ENCODE results near the gene EHBP1L1. TPM values are rescaled to one million over a fixed set of nuclear protein-coding genes. Genes with fewer than 3 reads are reported as not detected.

Gene EHBP1L1
- total RNA-seq, 1 donor from 2014 or later: 128 TPM

DNA sequence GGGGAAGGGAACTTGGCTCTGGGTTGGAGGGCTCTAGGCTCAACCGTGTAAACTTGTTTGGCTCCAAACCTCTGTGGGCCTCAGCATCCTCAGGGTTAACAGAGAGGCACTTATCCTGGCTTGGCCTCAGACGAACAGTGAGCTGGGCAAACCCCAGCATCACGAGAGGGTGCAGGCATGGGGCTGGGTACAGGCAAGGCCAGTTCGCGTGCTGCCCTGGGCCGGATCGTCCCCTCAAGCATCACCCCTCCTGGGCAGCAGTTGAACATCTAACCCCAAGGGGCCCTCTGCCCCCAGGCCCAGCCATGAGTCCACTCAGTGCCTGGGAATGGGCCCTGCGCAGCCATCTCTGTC is 1.9 kb downstream of the EHBP1L1 start:
- DNase-seq (ENCODE audit: low spot score): no peak

DNA sequence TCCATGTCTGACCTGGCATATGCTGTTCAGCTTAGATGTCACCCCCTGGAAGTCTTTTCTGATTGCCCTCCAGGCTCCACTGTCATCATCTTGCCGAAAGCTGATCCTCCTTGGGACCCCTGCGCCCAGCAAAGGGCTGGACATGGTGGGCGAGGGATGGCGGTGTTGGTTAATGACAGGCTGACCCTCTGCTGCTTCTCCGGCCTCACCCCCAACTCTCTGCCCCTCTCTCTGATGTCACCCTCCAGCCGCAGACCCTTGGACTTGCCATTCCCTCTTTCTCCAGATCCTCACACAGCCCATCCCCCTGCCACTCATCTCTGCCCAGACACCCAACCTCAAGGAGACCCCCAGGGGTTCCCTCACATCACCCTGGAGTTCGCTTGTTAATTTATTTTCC is 2.3 kb downstream of the EHBP1L1 start:
- no peak for DNase-seq (ENCODE audit: low spot score)

DNA sequence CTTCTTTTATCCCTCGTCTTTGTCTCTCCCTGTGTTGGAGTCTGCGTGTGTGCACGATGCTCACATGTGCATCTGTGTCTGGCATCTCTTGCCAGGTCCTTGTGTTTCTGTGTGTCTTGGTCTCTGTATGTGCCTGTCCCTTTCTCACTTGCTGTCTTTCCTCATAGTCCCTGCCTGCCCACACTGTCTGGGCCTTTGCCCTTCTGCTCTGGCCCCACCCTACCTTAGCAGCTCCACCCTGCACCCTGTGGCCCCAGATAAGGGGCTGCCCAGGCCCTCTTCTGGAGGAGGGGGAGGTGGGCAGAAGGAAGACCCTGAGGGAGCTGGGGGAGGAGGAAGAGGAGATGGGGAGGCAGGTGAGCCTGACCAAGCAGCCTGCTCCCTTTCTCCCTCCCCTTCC is 2.8 kb downstream of the EHBP1L1 start:
- DNase-seq (ENCODE audit: low spot score): no peak

DNA sequence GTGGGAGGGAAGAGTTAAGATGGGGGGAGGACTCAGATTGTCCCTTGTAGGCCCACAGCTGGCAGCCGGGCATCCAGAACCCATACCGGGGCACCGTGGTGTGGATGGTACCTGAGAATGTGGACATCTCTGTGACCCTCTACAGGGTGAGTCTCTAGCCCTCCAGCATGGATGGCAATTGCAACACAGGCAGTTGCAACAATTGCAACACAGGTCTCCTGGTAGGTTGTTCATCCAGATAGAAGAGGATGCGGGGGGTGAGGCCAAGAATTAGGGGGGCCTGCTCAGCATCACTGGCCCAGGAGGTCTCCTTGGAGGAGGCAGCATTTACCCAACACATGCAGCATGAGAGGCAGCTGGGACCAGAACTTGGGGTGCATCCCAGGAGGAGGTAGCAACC is 3.4 kb downstream of the EHBP1L1 start:
- DNase-seq (ENCODE audit: low spot score): no peak

DNA sequence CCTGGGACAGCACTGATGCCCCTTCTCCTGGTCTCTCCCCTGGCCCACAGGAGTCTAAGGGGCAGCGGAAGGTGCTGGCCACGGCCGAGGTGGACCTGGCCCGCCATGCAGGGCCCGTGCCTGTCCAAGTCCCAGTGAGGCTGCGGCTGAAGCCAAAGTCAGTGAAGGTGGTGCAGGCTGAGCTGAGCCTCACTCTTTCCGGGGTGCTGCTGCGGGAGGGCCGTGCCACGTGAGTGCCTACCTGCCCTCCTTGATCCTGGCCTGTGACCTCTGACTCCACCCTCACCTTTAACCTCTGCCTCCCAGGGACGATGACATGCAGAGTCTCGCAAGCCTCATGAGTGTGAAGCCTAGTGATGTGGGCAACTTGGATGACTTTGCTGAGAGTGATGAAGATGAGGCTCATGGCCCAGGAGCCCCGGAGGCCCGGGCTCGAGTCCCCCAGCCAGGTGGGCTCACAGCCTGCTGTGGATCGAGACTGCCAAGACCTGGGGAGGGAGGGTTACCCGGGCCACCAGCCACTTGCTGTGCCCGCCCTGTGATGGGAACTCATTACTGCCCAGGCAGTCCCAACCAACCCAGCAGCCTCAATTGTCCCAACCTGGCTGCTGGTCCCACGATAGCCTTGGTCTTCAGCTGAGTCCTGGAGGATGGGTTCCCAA is 4.3 kb downstream of the EHBP1L1 start:
- no peak for DNase-seq (ENCODE audit: low spot score)

DNA sequence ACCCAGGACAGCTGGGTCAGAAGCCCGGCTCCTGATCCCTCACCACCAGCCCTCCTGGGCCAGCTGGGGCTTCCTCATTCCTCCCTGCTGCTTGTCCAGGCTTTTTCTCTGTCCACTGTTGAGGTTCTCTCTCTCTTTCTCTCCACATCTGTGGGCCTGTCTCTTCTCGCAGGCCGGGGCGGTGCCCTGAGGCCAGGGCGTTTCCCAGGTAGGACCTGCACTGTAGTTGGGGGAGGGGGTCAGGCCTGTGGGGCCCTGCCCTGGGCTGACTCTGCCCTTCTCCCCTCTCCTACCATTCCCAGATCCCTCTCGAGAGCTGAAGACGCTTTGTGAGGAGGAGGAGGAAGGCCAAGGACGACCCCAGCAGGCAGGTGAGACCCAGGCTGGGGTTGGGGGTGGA is 4.9 kb downstream of the EHBP1L1 start:
- DNase-seq (ENCODE audit: low spot score): no peak

DNA sequence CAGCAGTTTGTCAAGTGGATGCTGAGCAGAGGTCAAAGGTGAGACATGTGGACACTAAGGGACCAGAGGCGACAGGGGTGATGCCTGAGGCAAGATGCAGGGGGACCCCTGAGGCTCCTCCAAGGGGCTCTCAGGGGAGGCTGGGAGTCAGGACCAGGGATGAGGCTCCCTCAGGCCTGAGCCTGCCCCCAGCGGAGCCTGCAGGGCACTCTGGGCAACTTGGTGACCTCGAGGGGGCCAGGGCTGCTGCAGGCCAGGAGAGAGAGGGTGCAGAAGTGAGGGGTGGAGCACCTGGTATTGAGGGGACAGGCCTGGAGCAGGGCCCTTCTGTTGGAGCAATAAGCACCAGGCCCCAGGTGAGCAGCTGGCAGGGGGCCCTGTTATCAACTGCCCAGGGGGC is 6.1 kb downstream of the EHBP1L1 start:
- no peak for DNase-seq (ENCODE audit: low spot score)

DNA sequence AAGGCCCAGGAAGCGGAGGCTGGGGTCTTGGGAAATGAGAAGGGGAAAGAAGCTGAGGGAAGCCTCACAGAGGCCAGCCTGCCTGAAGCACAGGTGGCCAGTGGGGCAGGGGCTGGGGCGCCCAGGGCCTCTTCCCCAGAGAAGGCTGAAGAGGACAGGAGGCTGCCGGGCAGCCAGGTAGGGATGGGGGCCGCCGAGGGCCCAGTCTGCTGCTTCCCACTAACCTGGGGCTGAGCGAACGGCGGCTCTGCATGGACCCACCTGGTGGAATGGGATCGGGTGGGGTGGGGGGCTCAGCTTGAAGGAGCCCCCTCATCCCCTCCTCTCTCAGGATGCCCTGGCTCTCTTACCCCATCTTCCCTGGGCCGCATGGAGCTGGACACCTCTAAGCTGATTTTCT is 7.7 kb downstream of the EHBP1L1 start:
- no peak for DNase-seq (ENCODE audit: low spot score)

DNA sequence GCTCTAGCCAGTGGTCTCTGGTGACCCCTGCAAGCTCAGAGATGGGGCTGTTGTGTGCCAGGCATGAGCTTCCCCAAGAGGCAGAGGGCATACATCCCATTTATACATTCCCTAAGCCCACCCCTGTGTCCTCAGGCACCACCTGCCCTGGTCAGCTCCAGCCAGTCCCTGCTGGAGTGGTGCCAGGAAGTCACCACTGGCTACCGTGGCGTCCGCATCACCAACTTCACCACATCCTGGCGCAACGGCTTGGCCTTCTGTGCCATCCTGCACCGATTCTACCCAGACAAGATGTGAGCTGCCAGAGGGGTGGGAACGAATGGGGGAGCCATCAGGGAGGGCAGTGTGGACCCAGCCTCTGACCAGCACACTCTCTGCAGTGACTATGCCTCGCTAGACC is 8.3 kb downstream of the EHBP1L1 start:
- no peak for DNase-seq (ENCODE audit: low spot score)

DNA sequence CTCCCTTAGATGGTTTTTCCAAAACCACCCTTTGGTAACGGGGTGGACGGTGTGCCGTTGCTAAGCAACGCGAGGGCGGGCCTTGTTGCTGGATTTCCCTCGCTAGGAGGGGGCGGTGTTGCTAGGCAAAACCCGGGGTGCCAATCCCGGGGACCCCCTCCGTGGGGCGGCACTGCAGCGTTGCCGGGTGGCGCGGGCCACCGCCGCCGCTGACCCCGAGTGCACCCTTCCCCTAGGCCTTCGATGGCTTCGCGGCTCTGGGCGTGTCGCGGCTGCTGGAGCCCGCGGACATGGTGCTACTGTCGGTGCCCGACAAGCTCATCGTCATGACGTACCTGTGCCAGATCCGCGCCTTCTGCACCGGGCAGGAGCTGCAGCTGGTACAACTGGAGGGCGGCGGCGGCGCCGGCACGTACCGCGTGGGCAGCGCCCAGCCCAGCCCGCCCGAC is 8.9 kb downstream of the EHBP1L1 start:
- no peak for DNase-seq (ENCODE audit: low spot score)

DNA sequence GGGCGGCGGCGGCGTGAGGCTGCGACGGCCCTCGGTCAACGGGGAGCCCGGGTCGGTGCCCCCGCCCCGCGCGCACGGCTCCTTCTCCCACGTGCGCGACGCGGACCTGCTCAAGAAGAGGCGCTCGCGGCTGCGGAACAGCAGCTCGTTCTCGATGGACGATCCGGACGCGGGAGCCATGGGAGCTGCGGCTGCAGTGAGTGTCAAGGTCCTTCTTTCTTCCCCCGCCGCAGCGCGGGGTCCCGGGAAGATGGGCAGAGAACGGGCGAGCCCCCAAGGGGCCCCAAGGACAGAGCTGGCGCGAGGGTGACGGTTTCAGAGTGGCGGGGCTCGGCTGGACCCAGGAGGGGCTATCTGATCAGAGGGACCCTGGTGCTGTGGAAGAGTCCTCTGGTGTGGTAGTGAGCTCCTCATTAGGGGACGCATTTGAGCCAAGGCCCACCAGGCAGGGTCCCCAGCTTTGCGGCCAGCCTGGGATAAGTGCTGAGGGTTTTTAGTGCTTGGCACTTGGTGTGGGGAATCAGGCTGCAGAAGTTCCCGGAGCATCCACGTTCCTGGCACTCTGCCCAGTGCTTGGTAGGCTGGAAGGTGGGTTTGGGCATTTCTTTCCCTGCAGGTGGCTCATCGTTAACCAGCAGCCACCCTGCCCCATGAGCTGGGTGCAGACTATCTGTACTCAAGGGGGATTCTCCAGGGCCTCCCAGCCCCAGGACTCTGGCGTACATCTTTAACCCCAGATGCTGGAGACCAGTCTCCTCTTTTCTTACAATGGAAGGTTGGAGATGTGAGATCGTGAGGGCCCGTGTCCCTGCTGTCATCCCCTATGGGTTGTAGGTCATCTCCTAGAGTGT is 9.8 kb downstream of the EHBP1L1 start:
- DNase-seq (ENCODE audit: low spot score): no peak

DNA sequence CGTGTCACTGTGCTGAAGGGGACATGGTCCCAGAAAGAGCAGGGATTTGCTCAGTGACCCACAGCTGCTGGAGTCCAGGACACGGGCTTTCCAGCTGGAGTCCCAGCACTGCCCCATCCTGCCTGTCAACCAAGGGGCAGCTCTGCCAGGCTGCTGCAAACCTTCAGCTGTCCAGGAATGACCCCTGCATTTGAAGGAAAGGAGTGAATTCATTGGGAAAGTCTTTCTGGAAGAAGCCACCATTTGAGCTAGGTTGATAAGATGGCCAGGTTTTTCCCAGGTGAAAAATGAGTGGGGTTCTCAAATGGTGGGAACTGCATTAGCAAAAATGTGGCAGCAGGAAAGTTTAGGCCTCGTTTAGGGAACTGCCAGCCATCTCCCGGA is 10.4 kb downstream of the EHBP1L1 start:
- DNase-seq (ENCODE audit: low spot score): no peak

DNA sequence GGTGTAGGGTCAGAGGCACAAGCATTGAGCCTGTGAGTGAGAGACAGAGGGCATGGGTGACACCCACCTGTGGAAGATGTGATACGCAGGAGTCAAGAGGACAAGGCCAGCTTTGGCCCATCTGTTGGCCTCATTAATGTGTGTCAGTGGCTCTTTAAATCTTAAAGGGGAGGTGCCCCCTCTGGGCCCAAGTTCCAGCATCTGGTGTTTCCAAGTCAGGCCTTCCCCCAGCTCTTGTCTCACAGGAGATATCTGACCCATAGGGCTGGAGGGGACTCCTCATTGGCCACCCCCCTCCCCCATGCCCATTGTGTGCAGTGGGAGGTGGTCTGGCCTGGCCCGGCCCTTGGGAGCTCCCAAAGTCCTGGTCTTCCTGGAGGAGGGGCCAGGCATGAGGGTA is 10.8 kb downstream of the EHBP1L1 start:
- no peak for DNase-seq (ENCODE audit: low spot score)

DNA sequence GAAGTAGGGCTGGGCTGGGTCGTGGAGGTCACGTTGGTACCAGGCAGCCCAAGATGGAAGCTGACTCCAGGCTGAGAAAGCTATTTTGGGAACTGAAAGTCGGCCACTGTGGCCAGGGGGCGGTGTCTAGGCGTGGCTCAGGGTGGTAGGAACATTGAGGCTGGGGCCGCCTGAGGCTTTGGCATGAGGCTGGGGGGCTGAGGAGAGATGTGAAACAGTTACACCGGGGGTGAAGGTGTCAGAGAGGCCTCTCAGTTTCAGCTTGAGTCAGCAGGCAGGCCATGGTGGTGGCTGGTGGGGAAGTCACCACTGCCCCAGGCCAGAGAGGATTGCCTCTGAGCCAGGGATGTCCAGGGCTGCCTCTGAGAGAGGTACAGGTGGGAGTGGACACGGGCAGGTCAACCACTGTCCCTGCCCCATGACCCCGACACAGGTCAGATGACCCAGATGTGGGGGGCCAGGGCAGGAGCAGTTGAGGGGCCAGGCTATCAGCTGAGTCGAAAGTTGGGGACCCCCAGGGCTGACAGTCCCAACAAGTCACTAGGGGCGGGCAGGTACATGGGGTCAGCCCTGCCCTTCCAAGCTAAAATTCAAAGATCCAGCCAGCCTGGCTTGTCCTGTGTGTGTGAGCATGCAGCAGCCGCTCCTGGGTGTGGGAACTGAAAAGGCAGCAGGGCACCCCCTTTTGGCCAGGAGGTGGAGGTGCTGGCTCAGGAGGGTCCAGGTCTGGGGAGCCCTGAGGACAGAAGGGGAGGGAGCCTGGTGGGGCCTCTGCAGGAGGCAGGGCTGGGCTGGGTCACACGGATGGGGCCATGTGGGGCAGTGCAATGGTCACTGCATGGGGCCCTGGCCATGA is 12.6 kb downstream of the EHBP1L1 start:
- DNase-seq (ENCODE audit: low spot score): peak; percentile 57

DNA sequence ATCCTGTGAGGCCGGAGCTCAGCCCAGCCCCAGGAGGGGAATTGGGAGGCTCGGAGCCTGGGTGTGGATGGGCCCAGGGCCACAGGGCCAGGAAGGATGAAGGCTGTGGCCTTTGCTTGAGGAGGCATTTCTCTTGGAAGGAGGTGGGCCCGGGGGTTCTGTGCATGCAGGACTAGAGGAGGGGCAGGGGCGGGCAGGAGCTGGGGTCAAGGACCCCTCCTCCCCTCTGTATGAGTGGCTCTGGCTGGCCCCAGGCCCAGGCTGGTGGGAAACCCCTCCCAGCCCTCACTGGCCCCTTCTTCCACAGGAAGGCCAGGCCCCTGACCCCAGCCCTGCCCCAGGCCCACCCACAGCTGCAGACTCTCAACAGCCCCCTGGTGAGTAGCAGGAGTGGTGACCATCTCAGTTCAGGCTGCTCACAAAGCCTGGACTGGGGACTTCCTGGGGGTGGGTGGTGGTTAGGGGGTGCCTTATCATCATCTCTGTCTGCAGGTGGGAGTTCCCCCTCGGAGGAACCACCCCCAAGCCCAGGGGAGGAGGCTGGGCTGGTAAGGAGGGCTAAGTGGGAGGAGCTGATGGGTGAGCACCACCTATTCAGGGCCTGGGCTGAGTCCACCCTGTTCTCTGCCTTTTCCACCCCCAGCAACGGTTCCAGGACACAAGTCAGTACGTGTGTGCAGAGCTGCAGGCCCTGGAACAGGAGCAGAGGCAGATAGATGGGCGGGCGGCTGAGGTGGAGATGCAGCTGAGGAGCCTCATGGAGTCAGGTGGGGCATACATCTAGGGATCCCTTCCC is 13.8 kb downstream of the EHBP1L1 start:
- no peak for DNase-seq (ENCODE audit: low spot score)

DNA sequence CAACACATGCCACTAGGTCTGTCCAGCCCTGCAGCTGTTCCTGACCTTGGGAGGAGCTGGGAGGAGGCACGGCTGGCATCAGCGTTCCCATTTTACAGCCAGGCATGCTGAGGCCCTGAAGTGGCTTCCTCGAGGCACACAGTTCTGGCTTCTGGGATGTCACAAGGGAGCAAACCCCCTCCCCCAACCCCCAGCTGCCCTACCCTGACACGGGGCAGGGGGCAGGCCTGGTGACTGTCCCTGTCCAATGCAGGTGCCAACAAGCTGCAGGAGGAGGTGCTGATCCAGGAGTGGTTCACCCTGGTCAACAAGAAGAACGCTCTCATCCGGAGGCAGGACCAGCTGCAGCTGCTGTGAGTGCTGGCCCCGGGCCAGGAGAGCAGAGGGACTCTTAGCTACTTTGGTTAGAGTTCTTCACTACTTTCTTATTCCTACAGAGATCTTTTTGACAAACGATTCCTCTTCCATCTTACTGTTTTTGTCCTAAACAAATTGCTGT is 14.4 kb downstream of the EHBP1L1 start:
- no peak for DNase-seq (ENCODE audit: low spot score)

DNA sequence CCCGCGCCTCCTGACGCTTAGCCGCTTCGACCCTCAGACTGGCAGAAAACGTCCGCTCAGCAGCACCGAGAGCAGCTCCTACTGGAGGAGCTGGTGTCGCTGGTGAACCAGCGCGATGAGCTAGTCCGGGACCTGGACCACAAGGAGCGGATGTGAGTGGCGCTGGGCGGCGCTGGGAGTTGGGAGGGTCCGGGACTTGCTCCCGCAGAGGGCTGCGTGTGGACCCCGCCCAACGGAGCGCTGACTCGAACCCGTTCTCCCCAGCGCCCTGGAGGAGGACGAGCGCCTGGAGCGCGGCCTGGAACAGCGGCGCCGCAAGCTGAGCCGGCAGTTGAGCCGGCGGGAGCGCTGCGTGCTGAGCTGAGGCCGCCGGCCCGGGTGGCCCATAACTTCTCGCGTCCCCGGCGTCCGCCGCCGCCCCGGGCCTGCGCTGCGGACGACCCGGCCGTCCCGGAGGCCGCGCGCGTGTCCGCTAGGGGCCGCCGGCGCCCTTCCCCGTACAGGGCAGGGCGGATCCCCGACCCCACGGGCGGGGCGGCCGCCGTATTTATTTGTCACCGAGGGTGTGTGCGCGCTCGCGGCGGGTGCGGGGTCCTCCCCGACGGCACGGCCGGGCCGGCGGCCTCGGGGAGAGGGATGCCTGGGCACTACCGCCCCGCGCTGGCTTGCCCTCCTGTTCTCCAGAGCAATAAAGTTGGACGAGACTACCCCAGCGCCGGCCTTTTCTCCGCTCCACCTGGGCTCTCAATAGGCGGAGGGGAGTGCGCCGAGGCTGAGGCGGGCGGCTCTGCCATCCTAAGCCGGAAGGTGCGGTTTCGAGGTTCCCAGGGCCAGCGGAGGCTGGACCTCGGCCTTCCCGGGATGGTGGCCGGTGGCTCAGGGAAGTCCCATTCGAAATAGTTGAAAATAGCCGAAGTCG is 16.3 kb downstream of the EHBP1L1 start:
- DNase-seq (ENCODE audit: low spot score): no peak

DNA sequence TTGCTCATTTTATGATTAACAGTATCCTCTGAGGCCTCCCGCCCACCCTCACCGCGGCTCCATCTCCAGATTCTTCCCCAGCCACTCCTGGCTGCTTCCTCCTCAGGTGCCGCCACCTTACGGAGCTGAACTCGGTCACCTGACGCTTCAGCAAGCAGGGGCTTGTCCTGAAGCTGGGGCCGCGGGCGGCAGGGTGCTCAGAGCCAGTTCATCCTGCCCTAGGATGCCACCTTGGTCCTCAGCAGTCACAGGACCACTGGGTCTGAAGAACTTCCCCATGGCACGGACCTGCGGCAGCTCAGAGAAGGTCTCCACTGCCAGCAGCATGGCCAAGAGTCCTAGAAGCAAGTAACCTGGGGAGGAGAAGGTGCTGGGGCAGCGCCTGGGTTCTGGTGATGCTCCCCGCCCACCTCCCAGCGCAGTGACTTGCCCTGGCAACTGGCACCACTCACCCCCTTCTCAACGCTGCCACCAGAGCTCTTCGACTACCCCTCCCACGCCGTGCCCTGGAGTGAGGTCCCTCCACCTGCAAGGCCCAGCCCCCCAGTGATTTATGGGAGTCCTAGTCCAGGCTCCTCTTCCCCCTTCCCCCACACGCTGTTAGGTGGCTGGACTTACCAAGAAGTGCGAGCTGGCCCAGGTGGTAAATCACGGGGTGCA is 17.1 kb downstream of the EHBP1L1 start:
- DNase-seq (ENCODE audit: low spot score): no peak

DNA sequence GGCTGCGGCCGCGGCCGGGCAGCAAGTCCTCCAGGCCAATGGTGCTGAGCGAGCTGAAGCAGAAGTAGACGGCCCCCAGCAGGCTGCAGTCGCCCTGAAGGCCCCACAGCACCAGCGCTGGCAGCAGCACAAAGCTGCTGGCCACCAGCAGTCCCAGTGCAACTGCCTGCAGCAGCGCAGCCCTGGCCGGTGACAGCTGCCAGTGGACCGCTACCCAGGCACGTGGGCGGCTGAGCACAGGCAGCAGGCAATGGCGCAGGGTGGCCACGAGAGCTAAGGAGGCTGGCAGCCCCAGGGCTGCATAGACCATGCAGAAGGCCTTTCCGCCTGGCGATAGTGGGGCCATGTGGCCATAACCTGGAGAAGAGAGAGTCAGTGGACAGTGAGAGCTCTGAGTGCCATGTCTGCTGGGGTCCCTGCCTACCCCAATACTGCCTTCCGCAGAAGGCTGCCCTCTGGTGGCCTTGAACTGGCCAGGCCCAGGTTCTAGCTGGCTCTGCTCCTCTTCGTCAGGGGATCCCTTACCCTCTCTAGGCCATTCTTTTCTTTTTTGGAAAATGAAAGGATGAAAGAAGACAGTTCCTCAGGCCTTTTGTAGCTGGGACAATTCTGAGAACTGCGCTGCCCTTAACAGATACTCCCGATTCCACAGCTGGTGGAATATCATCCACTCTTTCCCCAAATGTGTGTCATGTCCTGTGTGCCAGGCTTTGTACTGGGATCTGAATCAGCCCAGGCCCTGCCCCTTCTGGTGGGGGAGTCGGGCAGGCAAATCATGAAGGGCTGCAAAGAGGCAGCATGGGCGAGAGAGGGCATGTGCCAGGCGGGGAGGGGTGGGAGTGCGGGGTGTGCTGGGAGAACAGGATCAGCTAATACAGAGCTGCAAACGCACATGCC is 17.9 kb downstream of the EHBP1L1 start:
- DNase-seq (ENCODE audit: low spot score): no peak

All from mucosa of gallbladder (tissue), 1 donor.